AG09319 (cell line): Measurements from ENCODE around the gene BMP10.

Experiments used
- DNase-seq: peaks from one replicate; pipeline ENCODE4 v3.0.0-alpha.2; 2010; ENCODE audit warnings: low read depth; ENCODE audit errors: extremely low read depth
- TF ChIP-seq, protein P1 (sequence below): IDR thresholded peaks from 2 replicates; pipeline ENCODE4 v1.5.1; 2011; ENCODE audit warnings: low read depth, mild to moderate bottlenecking, inconsistent platforms, low read length, moderate library complexity

BMP10 gene

DNA sequence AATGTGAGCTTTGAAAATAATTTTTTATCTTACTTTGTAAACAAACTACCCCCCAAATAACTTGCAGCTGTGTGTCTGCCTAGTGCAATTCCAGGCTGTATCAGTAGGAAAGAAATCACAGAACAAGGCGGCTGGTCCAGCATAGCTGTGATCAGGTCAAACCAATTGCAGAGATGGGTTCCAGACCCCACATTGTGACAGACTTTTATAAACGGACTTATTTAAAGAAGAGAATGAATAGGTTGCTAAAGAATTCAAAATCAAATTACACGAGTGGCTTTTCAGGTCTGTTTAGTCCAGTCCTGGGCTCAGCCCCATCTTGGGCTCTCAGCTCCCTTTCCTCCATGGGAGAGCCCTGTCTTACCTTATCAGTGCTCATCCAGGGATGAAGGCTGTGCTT lies 11.1 kb downstream of the BMP10 start:
- TF ChIP-seq, protein P1, sequence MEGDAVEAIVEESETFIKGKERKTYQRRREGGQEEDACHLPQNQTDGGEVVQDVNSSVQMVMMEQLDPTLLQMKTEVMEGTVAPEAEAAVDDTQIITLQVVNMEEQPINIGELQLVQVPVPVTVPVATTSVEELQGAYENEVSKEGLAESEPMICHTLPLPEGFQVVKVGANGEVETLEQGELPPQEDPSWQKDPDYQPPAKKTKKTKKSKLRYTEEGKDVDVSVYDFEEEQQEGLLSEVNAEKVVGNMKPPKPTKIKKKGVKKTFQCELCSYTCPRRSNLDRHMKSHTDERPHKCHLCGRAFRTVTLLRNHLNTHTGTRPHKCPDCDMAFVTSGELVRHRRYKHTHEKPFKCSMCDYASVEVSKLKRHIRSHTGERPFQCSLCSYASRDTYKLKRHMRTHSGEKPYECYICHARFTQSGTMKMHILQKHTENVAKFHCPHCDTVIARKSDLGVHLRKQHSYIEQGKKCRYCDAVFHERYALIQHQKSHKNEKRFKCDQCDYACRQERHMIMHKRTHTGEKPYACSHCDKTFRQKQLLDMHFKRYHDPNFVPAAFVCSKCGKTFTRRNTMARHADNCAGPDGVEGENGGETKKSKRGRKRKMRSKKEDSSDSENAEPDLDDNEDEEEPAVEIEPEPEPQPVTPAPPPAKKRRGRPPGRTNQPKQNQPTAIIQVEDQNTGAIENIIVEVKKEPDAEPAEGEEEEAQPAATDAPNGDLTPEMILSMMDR: no peak
- DNase-seq: no peak

DNA sequence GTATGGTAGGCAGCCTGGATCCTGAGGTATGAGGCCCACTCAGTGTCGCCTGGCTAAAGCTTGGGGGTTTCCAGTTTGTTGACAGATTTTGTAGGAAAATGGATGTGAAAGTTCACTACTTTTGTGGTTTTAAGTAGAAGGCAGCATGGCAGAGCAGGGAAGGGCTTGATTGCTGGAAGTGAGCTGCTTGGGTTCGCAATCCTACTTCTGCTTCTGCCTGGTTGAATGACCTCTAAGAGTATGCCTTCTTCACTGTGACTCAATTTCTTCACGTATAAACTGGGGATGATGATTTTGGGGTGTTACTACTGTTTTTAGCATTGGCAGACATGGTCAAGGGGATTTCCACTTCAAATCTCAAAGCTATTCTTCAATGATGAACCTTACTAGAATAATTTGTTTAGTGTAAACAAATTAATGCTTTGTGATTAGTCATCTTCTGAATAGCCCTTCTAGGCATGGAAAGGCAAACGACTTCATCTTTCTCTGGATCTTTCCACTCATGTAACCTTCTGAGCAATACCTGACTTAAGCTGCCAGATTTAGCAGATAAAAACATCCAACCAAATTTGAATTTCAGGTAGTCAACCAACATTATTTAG lies 13.2 kb downstream of the BMP10 start:
- TF ChIP-seq, protein P1: no peak
- no peak for DNase-seq

DNA sequence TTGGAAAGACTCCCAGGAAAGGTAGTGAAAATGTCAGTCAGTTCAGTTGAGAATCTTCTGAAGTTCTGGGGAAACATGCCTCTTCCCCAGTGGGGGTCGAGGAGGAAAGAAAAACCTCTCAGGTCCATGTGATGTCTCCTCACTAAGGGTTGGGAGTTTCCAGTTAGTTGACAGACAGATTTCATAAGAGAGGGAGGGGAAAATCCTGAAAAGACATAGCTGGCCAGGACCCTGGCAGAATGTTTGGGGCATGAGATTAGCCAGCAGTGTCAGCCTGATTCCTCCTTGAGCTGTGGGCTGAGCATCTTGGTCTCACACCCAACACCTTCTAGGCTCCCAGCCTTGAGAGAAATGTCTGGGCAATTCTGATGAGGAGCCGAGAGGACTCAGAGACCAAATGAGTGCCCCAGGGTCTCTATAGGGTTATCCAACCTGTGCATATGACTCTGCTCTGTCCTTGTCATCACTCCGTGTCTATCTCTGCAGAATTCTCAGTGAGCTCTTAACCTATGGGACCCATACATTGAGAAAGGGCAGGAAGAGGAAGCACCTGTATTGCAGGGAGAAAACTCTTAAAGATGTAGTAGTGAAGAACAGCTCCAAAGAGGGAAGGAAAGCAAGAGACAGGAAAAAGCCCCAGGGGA lies 13.9 kb downstream of the BMP10 start:
- TF ChIP-seq, protein P1: no peak
- DNase-seq: no peak

DNA sequence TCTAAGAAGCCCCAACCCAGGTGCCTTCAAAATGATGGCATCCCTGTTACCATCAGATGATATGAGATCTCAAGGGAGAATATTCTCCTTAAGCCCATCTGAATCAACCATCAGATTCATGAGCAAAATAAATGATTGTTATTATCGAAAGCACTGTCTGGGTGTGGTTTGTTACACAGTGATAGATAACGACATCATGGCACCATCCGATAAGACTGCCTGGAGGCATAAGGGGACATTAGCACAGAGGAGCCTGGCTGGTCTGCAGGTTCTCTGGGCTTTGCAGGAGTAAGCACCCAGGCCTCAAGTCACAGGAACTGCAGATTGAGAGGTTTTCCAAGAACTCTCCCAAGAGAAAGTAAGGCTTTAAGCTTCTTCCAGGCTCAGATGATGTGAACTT lies 15.6 kb downstream of the BMP10 start:
- TF ChIP-seq, protein P1: no peak

DNA sequence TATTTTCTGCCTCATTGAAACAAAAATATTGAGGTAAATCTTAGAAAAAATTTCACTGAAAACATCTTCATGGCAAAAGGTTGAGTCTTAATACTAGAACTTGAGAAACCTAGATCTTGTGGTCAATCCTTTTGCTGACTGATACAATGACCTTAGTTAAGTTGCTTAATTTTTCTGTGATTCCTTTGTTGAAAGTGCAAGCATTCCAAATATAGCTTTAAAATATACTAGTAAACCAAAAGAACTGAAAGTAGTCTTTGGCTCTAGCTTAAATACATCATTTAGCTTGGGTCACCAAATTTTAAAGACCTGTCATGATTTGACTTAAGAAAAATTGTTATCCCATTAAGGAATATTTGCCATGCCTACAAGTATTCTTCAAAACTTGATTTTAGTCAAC lies 16.7 kb downstream of the BMP10 start:
- TF ChIP-seq, protein P1: no peak
- DNase-seq: no peak

More for the DNA sequence above, 15.6 kb downstream of the BMP10 start:
- DNase-seq: no peak

DNA sequence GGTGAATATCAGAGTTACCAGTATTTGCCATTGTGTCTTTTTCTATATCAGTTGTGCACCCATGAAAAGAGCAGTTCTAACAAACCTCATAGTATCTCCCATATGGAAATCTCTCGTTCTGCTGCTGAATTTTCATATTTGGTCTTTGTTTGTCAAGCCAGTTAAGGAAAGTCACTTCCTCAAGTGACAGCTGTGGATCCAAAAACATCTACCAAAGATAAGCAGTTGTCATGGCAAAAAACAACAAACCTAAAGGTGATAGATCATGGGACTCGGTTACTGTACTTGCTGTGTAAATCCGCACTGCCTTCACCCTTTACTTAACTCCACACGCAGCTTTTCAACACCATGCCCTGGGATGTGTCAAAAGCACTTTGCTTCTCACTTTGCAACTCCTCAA lies 17.3 kb downstream of the BMP10 start:
- TF ChIP-seq, protein P1: no peak
- no peak for DNase-seq

DNA sequence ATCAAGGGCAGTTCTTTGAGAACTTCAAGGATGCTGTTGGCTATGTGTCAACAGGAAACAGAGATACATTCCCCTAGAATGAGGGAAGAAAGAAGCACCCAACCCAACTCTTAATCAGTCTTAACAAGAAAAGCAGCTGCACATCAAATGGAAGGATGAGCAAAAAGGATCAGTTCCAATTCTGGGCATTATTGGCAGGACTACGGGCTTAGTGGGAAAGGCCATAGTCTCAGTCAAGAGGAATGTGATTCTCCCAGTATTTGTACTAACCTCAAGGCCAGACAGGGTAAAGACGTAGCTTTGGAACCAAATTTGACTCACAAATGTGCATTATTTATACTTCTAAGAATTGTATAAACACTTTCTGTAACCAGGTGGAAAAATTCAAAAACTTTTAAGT lies 18.2 kb downstream of the BMP10 start:
- no peak for DNase-seq
- TF ChIP-seq, protein P1: no peak
